ENCODE results near the gene ARPP21. TPM values are rescaled to one million over a fixed set of nuclear protein-coding genes. Genes with fewer than 3 reads are reported as not detected.

ARPP21 gene
- total RNA-seq, 1 donor from 2014 or later: not detected

GRCh38 chr3:35737527-35737926 is 98.2 kb downstream of the ARPP21 start:
- no peak for DNase-seq (ENCODE audit: low read depth in 2 of 2)

- no peak for DNase-seq (ENCODE audit: low read depth in 2 of 2)
These were observed 98.8 kb downstream of the ARPP21 start for GRCh38 chr3:35737934-35738706.

GRCh38 chr3:35739181-35739809 is 100.0 kb downstream of the ARPP21 start:
- no peak for DNase-seq (ENCODE audit: low read depth in 2 of 2)

GRCh38 chr3:35739964-35740527 is 100.7 kb downstream of the ARPP21 start:
- DNase-seq (ENCODE audit: low read depth in 2 of 2): no peak

GRCh38 chr3:35743218-35743617 is 103.9 kb downstream of the ARPP21 start:
- DNase-seq (ENCODE audit: low read depth in 2 of 2): no peak

DNA sequence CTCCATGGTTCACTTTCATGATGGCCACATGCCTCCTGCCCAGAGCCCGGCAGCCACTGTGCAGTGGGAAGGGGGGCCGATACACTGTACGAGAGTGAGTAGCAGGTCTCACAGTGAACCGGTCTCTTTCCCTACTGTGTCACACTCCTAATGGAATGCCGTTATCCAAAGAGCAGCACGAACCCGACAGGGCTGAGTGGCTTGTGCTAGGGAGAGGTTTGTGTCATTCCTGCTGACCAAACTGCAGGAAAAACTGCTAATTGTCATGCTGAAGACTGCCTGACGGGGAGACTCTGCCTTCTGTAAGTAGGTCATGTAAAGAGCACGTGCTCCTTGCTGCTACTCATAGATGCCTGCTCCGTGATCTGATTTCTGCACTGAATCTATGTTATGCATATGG is 105.1 kb downstream of the ARPP21 start:
- no peak for DNase-seq (ENCODE audit: low read depth in 2 of 2)

DNA sequence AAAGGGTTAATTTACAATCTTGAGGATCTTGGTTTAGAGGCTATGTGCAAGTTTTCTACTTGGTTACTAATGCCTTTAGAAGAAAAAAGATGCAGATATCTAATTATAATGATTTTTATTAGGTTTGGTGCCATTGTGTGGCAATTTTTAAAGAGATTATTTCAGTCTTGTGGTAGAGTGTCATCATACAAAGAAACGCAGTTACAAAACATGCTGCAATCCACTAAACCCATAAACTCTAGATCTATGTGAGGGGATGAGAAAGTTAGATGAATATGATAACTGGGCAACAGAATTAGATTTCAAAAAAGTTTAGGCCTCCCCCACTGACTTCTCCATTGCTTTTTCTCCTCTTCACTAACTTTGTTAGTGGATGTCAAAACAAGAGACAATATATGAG is 106.0 kb downstream of the ARPP21 start:
- DNase-seq (ENCODE audit: low read depth in 2 of 2): no peak

- DNase-seq (ENCODE audit: low read depth in 2 of 2): no peak
These were observed 106.6 kb downstream of the ARPP21 start for GRCh38 chr3:35745802-35746484.

DNA sequence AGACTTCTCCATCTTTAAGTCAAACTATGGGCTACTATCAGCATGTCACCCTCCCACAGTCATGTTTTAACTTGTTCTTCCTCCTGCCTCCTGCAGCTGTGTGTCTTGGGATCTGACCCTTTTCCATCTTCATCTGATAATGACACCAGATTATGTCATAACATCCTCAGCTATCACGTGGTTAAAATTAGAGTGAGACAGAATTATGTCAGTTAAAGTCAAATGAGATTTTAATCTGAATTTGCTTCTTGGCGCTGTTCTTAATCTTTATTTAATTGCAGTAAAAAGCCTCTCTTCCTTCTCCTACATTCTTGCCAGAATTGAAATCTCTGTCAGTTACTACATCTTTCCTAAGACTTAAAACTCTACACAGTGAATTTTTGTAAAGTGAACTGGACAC is 107.2 kb downstream of the ARPP21 start:
- DNase-seq (ENCODE audit: low read depth in 2 of 2): no peak

- no peak for DNase-seq (ENCODE audit: low read depth in 2 of 2)
These were observed 108.8 kb downstream of the ARPP21 start for GRCh38 chr3:35748144-35748543.

DNA sequence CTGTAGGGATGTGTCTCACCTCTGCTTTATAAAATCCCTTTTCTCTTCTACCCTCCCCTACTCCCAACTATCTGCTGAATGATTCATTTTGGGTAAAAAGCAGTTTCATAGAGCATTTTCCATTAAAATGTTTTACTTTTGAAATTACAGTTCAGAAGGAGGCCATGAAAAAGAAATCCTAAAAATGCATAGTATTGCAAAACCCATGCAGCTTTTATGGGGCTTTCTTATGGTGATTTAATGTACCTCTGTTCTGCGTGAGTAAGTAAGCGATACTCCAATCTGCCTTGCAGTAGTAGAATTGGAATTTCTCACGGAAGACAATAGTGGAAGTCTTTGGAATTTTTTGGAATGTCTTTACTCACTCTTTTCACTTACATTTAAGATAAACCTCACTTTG is 111.9 kb downstream of the ARPP21 start:
- no peak for DNase-seq (ENCODE audit: low read depth in 2 of 2)

DNA sequence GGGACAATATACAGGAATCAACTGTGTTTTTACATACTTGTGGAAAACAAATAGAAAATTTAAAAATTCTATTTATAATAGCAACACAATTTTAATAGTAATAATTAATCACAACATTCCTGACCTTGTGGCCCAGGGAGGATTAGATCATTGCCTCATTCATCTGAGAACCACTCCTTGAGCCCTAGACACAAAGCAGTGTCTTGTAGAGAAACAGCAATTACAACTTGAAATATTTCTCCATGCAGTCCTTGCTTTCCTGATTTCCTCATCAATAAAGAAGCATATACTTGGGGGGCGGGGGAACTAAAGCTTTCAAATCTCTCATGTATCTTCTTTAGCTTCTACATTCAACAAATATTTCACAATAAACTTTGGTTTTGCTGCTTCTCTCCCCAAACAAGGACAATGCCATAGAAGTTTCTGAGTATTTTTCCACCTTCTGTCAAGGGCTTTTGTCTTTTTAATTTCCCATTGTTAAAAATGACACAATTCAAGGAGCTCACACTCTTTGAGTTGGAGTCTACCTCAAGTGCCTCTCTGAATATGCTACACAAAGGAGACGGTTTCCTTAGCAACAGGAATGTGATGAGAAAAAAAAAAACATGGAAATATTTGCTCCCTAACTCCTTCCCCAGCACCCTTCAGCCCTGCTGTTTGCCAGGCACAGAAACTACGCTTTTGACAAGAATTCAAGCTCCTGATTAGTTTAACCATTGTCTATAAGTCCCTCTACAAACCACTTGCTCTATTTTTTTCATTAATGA is 118.8 kb downstream of the ARPP21 start:
- DNase-seq (ENCODE audit: low read depth in 2 of 2): no peak

DNA sequence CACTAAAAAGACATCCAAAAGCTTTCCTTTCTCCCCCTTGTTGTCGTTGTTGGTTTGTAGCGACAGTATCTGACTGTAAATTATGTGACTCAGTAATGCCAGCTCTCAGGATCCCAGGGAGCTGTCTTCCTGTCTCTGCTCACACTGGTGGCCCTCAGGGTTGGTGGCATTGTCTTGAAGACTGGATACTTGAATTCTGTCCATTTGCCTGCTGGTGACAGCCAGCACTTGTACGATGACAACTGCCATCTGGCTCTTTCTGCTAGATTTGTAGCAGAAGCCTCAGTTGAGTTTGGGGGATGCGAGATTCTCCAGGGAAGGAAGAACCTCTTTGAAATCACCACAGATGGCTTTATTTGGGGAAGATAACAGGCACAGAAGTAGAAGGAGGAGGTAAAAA is 120.8 kb downstream of the ARPP21 start:
- DNase-seq (ENCODE audit: low read depth in 2 of 2): no peak

DNA sequence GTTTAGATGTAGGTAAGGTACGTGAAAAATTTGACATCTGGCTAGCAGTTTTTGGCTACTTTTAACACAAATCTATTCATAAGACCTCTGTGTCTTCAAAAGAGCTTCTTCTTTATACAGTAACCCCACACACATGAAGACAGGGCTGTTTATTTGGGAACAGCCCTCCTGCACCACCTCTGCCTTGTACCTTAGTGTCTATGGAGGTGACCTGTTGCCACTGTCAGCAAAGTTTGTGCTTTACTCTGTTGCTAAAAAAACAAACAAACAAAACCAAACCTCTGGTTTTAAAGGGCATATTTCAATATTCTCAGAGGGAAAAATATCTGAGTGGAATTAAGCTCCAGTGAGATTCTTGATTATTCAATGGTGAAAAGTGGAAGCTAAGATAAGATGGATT is 122.0 kb downstream of the ARPP21 start:
- DNase-seq (ENCODE audit: low read depth in 2 of 2): no peak

DNA sequence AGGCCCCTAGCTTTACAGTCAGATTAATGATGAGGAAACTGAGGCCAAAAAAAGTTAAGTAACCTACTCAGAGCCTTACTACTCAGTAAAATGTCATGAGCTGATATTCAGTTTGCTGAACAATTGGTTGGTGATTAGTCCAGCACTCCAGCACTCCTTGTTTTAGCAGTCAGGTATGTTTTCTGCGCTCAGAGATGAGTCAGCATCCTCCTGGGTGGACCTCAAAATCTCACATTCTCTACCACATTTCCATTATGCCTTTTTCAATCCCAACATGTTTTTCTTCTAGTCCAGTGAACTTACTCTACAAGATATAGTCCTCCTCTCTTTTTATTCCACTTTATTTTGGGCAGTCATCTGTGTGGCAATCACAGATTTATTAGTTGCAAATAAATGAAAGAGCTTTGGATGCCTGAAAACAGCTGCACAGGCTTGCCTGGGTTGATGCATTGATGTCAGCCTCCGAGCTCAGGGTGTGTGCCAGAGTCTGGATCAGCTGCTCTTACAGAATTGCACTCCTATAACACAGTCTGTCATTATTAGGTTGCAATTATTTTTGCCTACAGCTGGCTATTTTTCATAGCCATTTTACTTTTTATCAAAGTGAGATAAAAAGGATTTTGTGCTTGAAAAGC is 133.2 kb downstream of the ARPP21 start:
- no peak for DNase-seq (ENCODE audit: low read depth in 2 of 2)

- DNase-seq (ENCODE audit: low read depth in 2 of 2): no peak
These were observed 134.1 kb downstream of the ARPP21 start for GRCh38 chr3:35773417-35773816.

- DNase-seq (ENCODE audit: low read depth in 2 of 2): no peak
These were observed 137.0 kb downstream of the ARPP21 start for GRCh38 chr3:35776346-35776745.

- DNase-seq (ENCODE audit: low read depth in 2 of 2): peak in 1 of 2 donors; percentile 3
These were observed 137.7 kb downstream of the ARPP21 start for GRCh38 chr3:35777065-35777464.

DNA sequence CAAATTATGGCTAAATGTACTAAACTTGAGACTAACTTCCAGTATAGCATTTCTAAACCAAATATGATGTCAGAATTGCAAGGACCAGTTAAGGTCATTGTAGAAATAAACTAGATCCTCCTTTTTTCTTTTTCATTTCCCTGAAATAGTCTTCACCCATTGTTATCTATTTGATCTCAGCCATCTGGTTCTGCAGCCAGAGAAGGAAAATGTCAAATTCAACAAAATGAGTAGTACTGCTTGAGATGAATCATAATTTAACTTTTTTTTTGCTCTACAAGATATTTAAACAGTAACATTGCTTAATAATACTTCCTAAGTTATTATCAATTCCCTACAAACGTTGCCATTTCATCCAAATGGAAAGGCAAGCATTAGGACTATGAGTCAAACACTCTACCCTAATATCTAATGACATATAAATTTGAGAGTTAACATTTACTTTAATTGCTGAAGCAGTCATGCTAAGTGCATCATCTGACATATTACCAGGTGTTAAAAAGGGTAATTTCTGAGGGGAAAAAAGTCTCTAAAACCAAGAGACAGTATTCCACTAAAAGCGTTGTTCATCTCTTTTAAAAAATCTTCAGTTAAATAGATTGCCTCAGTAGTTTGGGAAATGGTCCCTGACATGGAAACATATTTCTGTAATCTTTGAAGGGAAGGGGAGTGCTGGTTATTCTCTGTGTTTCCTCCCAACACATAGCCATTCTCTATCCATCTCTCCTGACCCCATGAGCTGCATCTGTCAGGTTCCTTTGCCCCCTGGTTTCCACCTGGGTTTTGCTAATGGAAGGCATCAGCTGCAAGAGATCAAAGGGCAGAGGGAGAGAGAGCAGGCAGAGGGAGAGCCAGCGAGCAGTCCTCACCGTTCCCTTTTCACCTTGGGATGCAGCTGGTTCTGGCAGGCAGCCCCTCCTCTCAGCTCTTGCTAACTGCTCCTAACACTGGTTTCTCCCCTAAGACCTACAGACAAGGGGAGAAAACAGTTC is 138.5 kb downstream of the ARPP21 start:
- DNase-seq (ENCODE audit: low read depth in 2 of 2): no peak

GRCh38 chr3:35779611-35780010 is 140.3 kb downstream of the ARPP21 start:
- DNase-seq (ENCODE audit: low read depth in 2 of 2): no peak

All from lung microvascular endothelial cell (primary cell).